OCI-M1 (cell line): ENCODE data around the gene VPS16.
A peak's percentile ranks its signal among the peaks of the same experiment; 100 is the strongest.

Experiments used
- DNase-seq: peaks from one replicate; lab custom pipeline; 2025; lab: John Stamatoyannopoulos, UW

VPS16 gene

GRCh38 chr20:2840138-2840966 lies at the start of gene VPS16, which contains the start of gene PCED1A:
Gene VPS16, plus strand, starts transcription at chr20:2840745. Its CDS starts 30 bp downstream, at chr20:2840775.
Gene PCED1A, minus strand, starts transcription at chr20:2840655. Its CDS starts 743 bp downstream, at chr20:2839912.
- peak; percentile 94 for DNase-seq

GRCh38 chr20:2793471-2793870 lies 47.1 kb upstream of the VPS16 start:
- DNase-seq = no peak

- no peak for DNase-seq
Observed at GRCh38 chr20:2794202-2794748, 46.3 kb upstream of the VPS16 start.

- no peak for DNase-seq
Observed at GRCh38 chr20:2794866-2795447, 45.6 kb upstream of the VPS16 start.

- DNase-seq = peak; percentile 72
Observed at GRCh38 chr20:2795451-2795850, 45.1 kb upstream of the VPS16 start.

GRCh38 chr20:2796011-2796660 lies 44.4 kb upstream of the VPS16 start:
- no peak for DNase-seq

- no peak for DNase-seq
Observed at GRCh38 chr20:2797136-2797983, 43.2 kb upstream of the VPS16 start.

GRCh38 chr20:2798095-2798805 lies 42.3 kb upstream of the VPS16 start:
- DNase-seq = no peak

GRCh38 chr20:2798814-2799213 lies 41.7 kb upstream of the VPS16 start:
- DNase-seq = no peak

- no peak for DNase-seq
Observed at GRCh38 chr20:2799271-2799670, 41.3 kb upstream of the VPS16 start.

GRCh38 chr20:2799688-2800520 lies 40.6 kb upstream of the VPS16 start:
- DNase-seq = no peak

GRCh38 chr20:2800521-2801285 lies 39.8 kb upstream of the VPS16 start, which contains the start of gene CPXM1:
Gene CPXM1, minus strand, starts transcription at chr20:2800627. Its CDS starts 55 bp downstream, at chr20:2800572.
- DNase-seq = peak; percentile 91

GRCh38 chr20:2801286-2801728 lies 39.2 kb upstream of the VPS16 start:
- no peak for DNase-seq

GRCh38 chr20:2804041-2804828 lies 36.3 kb upstream of the VPS16 start:
- DNase-seq = peak; percentile 53

GRCh38 chr20:2804852-2805688 lies 35.5 kb upstream of the VPS16 start:
- DNase-seq = no peak

GRCh38 chr20:2805689-2806350 lies 34.7 kb upstream of the VPS16 start:
- no peak for DNase-seq

GRCh38 chr20:2806351-2806701 lies 34.2 kb upstream of the VPS16 start:
- DNase-seq = no peak
